ENCODE data around the gene CTBP1. TPM values are rescaled to one million over a fixed set of nuclear protein-coding genes. Genes with fewer than 3 reads are reported as not detected.

Gene CTBP1
- total RNA-seq, 1 experiment from 2014 or later = 153 TPM

DNA sequence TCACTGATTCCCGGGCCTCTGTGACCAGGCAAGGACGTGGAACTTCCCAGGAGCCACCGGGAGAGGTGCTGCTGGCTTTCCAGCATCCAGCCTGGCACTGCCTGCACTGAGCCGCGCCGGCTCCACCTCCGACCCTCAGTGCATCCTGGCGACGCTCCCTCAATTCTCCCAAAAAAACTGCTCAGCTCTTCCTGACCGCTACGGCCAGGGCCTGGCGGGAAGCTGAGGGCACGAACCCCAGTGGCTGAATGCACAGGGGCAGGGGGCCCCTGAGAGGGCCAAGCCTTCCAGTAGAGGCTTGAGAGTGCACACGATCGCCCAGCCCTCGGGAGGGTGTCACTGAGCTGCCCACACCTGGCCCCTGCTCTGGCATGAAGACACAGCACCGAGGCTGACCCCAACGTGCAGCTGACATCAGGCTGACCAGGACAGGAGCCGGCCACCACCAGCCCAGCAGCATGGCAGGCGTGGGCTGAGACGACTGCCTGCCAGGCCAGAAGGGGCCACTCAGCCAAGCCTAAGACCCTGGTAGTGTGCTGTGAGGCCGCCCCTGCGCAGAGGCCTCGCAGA, 6.9 kb downstream of the CTBP1 start:
- H3K36me3 ChIP-seq (ENCODE audit: low read depth) = no peaks in the 10 kb centered on the region
- no TSS peak for BruUV-seq (replicated peaks)
- no peaks in the 10 kb centered on the region for H3K9me3 ChIP-seq (ENCODE audit: insufficient read depth, low read depth)
- H3K27ac ChIP-seq = no peak overlapping the region
- H2AFZ ChIP-seq = no peak overlapping the region
- intact Hi-C loops (cut with micrococcal nuclease; ENCODE audit: unreplicated experiment) = no loop called here
- H3K9me2 ChIP-seq (ENCODE audit: insufficient read depth) = no peaks in the 10 kb centered on the region
- H3K4me1 ChIP-seq (replicated peaks; ENCODE audit: insufficient read depth) = peaks cover 13% of the 10 kb centered on the region
- no peak overlapping the region for H3K4me3 ChIP-seq
- peaks cover 80% of the 10 kb centered on the region for H4K20me1 ChIP-seq (ENCODE audit: insufficient read depth)
- ChIA-PET CTCF (no interaction called here), POLR2A (ENCODE audit: unreplicated experiment) (no interaction called here)
- H3K79me2 ChIP-seq (ENCODE audit: low read depth) = peaks cover 68% of the 10 kb centered on the region
- H3K27me3 ChIP-seq (ENCODE audit: insufficient read depth, low read depth) = no peaks in the 10 kb centered on the region
- no peak overlapping the region for H3K4me2 ChIP-seq
- TF ChIP-seq EZH2 (IDR thresholded peaks at IDR 0.05; ENCODE audit: low read depth) = no peak
- H3F3A ChIP-seq (ENCODE audit: insufficient read depth, low read depth) = peaks cover 6% of the 10 kb centered on the region
- DNase-seq = no peak

- Histone ChIP-seq H3K27ac (no peak overlapping the region), H3K79me2 (ENCODE audit: low read depth) (peaks cover 63% of the 10 kb centered on the region)
- intact Hi-C loops (cut with micrococcal nuclease; ENCODE audit: unreplicated experiment) = no loop called here
Observed at GRCh38 chr4:1241466-1241935, 7.4 kb downstream of the CTBP1 start.

GRCh38 chr4:1240721-1241465, 8.0 kb downstream of the CTBP1 start:
- Histone ChIP-seq H3K36me3 (ENCODE audit: low read depth) (no peaks in the 10 kb centered on the region), H3K27me3 (ENCODE audit: insufficient read depth, low read depth) (no peaks in the 10 kb centered on the region), H3K9me2 (ENCODE audit: insufficient read depth) (no peaks in the 10 kb centered on the region), H3K4me2 (no peak overlapping the region), H3K27ac (no peak overlapping the region), H3K4me3 (no peak overlapping the region), H3K79me2 (ENCODE audit: low read depth) (peaks cover 57% of the 10 kb centered on the region), H3K4me1 (replicated peaks; ENCODE audit: insufficient read depth) (peaks cover 2% of the 10 kb centered on the region), H2AFZ (no peak overlapping the region), H3K9me3 (ENCODE audit: insufficient read depth, low read depth) (no peaks in the 10 kb centered on the region), H4K20me1 (ENCODE audit: insufficient read depth) (peaks cover 72% of the 10 kb centered on the region), H3F3A (ENCODE audit: insufficient read depth, low read depth) (no peaks in the 10 kb centered on the region)
- BruUV-seq (replicated peaks) = no TSS peak
- CTCF ChIA-PET = no interaction called here
- DNase-seq = no peak
- intact Hi-C loops (cut with micrococcal nuclease; ENCODE audit: unreplicated experiment) = no loop called here
- POLR2A ChIA-PET (ENCODE audit: unreplicated experiment) = no interaction called here
- TF ChIP-seq, protein P1, sequence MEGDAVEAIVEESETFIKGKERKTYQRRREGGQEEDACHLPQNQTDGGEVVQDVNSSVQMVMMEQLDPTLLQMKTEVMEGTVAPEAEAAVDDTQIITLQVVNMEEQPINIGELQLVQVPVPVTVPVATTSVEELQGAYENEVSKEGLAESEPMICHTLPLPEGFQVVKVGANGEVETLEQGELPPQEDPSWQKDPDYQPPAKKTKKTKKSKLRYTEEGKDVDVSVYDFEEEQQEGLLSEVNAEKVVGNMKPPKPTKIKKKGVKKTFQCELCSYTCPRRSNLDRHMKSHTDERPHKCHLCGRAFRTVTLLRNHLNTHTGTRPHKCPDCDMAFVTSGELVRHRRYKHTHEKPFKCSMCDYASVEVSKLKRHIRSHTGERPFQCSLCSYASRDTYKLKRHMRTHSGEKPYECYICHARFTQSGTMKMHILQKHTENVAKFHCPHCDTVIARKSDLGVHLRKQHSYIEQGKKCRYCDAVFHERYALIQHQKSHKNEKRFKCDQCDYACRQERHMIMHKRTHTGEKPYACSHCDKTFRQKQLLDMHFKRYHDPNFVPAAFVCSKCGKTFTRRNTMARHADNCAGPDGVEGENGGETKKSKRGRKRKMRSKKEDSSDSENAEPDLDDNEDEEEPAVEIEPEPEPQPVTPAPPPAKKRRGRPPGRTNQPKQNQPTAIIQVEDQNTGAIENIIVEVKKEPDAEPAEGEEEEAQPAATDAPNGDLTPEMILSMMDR (conservative IDR thresholded peaks at IDR 0.05) = no peak

More at GRCh38 chr4:1241466-1241935, 7.4 kb downstream of the CTBP1 start:
- TF ChIP-seq EZH2 (IDR thresholded peaks at IDR 0.05; ENCODE audit: low read depth) = no peak
- TF ChIP-seq, protein P1 (conservative IDR thresholded peaks at IDR 0.05) = no peak
- Histone ChIP-seq H3K4me1 (replicated peaks; ENCODE audit: insufficient read depth) (peaks cover 8% of the 10 kb centered on the region), H3K4me2 (no peak overlapping the region), H3K27me3 (ENCODE audit: insufficient read depth, low read depth) (no peaks in the 10 kb centered on the region), H4K20me1 (ENCODE audit: insufficient read depth) (peaks cover 74% of the 10 kb centered on the region), H3K36me3 (ENCODE audit: low read depth) (no peaks in the 10 kb centered on the region), H2AFZ (no peak overlapping the region), H3K9me3 (ENCODE audit: insufficient read depth, low read depth) (no peaks in the 10 kb centered on the region), H3K4me3 (no peak overlapping the region), H3F3A (ENCODE audit: insufficient read depth, low read depth) (peaks cover 2% of the 10 kb centered on the region; the same call in 1 of the 2 replicates), H3K9me2 (ENCODE audit: insufficient read depth) (no peaks in the 10 kb centered on the region)
- no peak for DNase-seq
- POLR2A ChIA-PET (ENCODE audit: unreplicated experiment) = no interaction called here
- no TSS peak for BruUV-seq (replicated peaks)
- CTCF ChIA-PET = no interaction called here
